ENCODE measurements around the gene PRKAG2.
"Not testable (repeated sequence)": the region's sequence is repeated elsewhere in the genome, so short reads cannot be mapped to it uniquely, and the experiment has no call there.

The PRKAG2 gene

GRCh38 chr7:151800861-151801260, 76.1 kb downstream of the PRKAG2 start:
- Histone ChIP-seq H3K4me1 (ENCODE audit: control insufficient read depth, insufficient read depth, low read length) (peaks cover 39% of the 10 kb centered on the region), H3K36me3 (ENCODE audit: control insufficient read depth, insufficient read depth, low read length) (no peaks in the 10 kb centered on the region), H3K4me3 (ENCODE audit: low read length) (no peak overlapping the region), H3K9ac (ENCODE audit: low read length) (no peak overlapping the region), H3K9me3 (ENCODE audit: control insufficient read depth, low read length) (no peaks in the 10 kb centered on the region), H3K27me3 (ENCODE audit: control insufficient read depth, insufficient read depth, low read length) (no peaks in the 10 kb centered on the region)

DNA sequence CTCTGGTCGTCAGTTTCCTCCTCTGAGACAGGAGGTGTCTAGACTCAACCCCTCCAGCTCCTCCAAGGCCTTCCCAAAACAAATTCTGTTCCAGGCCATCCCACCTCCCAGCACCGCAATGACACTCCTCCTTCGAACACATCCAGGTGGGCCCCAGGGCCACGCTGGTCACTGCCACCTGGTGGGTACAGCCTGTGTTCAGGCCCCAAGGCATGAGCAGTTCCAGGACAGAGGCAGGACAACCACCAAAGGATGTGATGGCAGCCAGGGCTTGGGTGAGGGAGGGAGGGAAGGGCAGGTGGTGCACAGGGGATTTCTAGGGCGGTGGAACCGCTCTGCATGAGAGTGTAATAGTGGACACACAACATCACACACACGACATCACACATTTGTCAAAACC, 76.5 kb downstream of the PRKAG2 start:
- Histone ChIP-seq H3K4me3 (ENCODE audit: low read length) (no peak overlapping the region), H3K9ac (ENCODE audit: low read length) (no peak overlapping the region), H3K9me3 (ENCODE audit: control insufficient read depth, low read length) (no peaks in the 10 kb centered on the region), H3K4me1 (ENCODE audit: control insufficient read depth, insufficient read depth, low read length) (peaks cover 35% of the 10 kb centered on the region), H3K27me3 (ENCODE audit: control insufficient read depth, insufficient read depth, low read length) (no peaks in the 10 kb centered on the region), H3K36me3 (ENCODE audit: control insufficient read depth, insufficient read depth, low read length) (no peaks in the 10 kb centered on the region)

- Histone ChIP-seq H3K4me3 (ENCODE audit: low read length) (no peak overlapping the region), H3K27me3 (ENCODE audit: control insufficient read depth, insufficient read depth, low read length) (no peaks in the 10 kb centered on the region), H3K9ac (ENCODE audit: low read length) (no peak overlapping the region), H3K9me3 (ENCODE audit: control insufficient read depth, low read length) (no peaks in the 10 kb centered on the region), H3K4me1 (ENCODE audit: control insufficient read depth, insufficient read depth, low read length) (peaks cover 38% of the 10 kb centered on the region), H3K36me3 (ENCODE audit: control insufficient read depth, insufficient read depth, low read length) (peaks cover 5% of the 10 kb centered on the region)
Observed at GRCh38 chr7:151799506-151799905, 77.4 kb downstream of the PRKAG2 start.

DNA sequence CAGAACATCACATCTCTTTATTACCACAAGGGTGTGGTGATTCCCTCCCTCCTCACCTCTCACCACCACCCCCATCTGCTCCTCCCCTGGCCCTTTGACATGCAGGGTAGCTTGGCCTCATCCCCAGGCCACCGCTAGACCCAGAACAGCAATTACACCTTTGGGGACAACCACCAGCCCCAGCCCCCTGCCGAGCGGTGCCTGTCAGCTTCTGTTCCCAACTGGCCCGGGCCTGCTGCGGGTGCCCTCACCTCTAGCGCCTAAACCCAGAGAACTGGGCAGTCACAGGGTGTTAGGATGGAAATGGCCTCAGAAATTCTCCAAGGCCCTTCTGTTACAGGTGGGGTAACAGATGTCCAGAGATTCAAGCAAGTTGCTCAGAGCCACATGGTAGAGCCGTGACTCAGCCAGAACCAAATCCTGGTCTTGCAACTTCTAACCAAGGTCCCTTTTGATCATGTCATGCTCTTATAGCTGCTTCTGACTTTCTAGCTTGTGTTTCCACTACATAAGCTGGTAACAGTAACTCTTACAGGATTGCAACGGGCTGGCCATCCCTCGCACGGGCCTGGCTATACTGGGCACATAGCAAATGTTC, 78.0 kb downstream of the PRKAG2 start:
- Histone ChIP-seq H3K9ac (ENCODE audit: low read length) (no peak overlapping the region), H3K4me3 (ENCODE audit: low read length) (no peak overlapping the region), H3K27me3 (ENCODE audit: control insufficient read depth, insufficient read depth, low read length) (no peaks in the 10 kb centered on the region)

DNA sequence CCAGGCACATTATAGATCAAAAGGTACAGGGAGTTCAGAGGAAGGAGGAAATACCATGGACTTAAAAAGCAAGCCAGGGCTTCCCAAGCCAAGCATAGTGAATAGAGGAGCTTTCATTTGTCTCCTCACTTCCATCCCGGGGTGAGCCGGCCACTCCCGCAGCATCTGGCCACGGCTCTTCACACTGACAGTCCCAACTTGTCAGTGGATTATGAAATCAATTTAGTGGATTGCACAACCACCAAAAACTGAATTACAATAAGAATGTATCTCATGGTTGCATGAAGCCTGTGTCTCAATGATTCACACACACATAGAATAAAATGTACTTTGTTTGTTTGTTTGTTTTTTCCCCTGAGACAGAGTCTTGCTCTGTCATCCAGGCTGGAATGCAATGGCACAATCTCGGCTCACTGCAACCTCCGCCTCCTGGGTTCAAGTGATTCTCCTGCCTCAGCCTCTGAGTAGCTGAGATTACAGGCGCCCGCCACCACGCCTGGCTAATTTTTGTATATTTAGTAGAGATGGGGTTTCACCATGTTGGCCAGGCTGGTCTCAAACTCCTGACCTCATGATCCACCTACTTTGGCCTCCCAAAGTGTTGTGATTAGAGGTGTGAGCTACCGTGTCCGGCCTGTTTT, 79.1 kb downstream of the PRKAG2 start:
- H3K36me3 ChIP-seq (ENCODE audit: control insufficient read depth, insufficient read depth, low read length), result not testable (repeated sequence)

More for the DNA sequence above, 78.0 kb downstream of the PRKAG2 start:
- Histone ChIP-seq H3K9me3 (ENCODE audit: control insufficient read depth, low read length) (no peaks in the 10 kb centered on the region), H3K36me3 (ENCODE audit: control insufficient read depth, insufficient read depth, low read length) (peaks cover 5% of the 10 kb centered on the region), H3K4me1 (ENCODE audit: control insufficient read depth, insufficient read depth, low read length) (peaks cover 44% of the 10 kb centered on the region)

GRCh38 chr7:151796871-151797537, 79.9 kb downstream of the PRKAG2 start:
- H3K4me1 ChIP-seq (ENCODE audit: control insufficient read depth, insufficient read depth, low read length), result peaks cover 44% of the 10 kb centered on the region
- H3K9ac ChIP-seq (ENCODE audit: low read length), result no peak overlapping the region
- H3K4me3 ChIP-seq (ENCODE audit: low read length), result no peak overlapping the region
- H3K27me3 ChIP-seq (ENCODE audit: control insufficient read depth, insufficient read depth, low read length), result no peaks in the 10 kb centered on the region
- H3K36me3 ChIP-seq (ENCODE audit: control insufficient read depth, insufficient read depth, low read length), result peaks cover 5% of the 10 kb centered on the region
- H3K9me3 ChIP-seq (ENCODE audit: control insufficient read depth, low read length), result no peaks in the 10 kb centered on the region

More for the DNA sequence above, 79.1 kb downstream of the PRKAG2 start:
- not testable (repeated sequence) for H3K27me3 ChIP-seq (ENCODE audit: control insufficient read depth, insufficient read depth, low read length); H3K9ac ChIP-seq (ENCODE audit: low read length); H3K9me3 ChIP-seq (ENCODE audit: control insufficient read depth, low read length); H3K4me3 ChIP-seq (ENCODE audit: low read length)
- peaks cover 52% of the 10 kb centered on the region for H3K4me1 ChIP-seq (ENCODE audit: control insufficient read depth, insufficient read depth, low read length)

DNA sequence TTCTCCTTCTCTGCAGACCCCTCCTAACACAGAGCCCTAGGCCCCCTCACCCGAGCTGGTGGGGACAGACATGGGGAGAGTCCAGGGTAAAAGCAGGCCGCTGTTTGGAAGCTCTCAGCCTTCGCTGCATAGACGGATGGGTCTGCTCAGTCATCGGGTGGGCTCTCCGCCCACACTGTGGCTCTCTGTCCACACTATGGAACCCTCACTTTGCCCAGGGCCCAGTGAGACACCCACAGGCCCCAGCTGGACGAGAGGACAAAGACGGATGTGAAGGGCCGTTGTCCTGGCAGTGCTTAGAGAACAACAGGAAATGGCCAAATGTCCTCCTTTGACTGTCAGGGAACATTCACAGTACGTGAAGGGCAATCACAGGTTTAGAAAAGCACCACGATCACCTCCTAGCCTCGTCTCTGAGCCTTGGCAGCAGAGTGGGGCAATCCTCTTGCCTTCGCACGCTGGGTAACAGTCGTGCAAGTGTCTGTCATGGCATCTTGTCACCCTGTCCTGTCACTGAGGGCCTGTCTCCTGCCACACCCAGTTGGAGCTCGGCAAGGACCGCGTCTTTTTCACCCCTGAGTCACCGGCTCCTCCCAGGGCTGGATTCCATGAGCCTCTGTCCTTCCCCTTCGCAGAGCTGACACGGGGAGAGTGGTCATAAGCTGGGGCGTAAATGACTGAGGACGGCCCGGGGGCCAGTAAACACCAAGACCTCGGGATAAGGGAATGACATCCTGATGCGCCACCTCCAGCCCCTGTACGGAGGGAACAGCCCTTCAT, 80.6 kb downstream of the PRKAG2 start:
- H3K27me3 ChIP-seq (ENCODE audit: control insufficient read depth, insufficient read depth, low read length), result no peaks in the 10 kb centered on the region
- H3K9ac ChIP-seq (ENCODE audit: low read length), result no peak overlapping the region
- H3K36me3 ChIP-seq (ENCODE audit: control insufficient read depth, insufficient read depth, low read length), result peaks cover 5% of the 10 kb centered on the region
- no peak overlapping the region for H3K4me3 ChIP-seq (ENCODE audit: low read length)
- H3K9me3 ChIP-seq (ENCODE audit: control insufficient read depth, low read length), result no peaks in the 10 kb centered on the region
- H3K4me1 ChIP-seq (ENCODE audit: control insufficient read depth, insufficient read depth, low read length), result peaks cover 39% of the 10 kb centered on the region

GRCh38 chr7:151795168-151795811, 81.6 kb downstream of the PRKAG2 start:
- Histone ChIP-seq H3K36me3 (ENCODE audit: control insufficient read depth, insufficient read depth, low read length) (peaks cover 5% of the 10 kb centered on the region), H3K27me3 (ENCODE audit: control insufficient read depth, insufficient read depth, low read length) (no peaks in the 10 kb centered on the region), H3K4me1 (ENCODE audit: control insufficient read depth, insufficient read depth, low read length) (peaks cover 39% of the 10 kb centered on the region), H3K9me3 (ENCODE audit: control insufficient read depth, low read length) (no peaks in the 10 kb centered on the region), H3K4me3 (ENCODE audit: low read length) (no peak overlapping the region), H3K9ac (ENCODE audit: low read length) (no peak overlapping the region)

DNA sequence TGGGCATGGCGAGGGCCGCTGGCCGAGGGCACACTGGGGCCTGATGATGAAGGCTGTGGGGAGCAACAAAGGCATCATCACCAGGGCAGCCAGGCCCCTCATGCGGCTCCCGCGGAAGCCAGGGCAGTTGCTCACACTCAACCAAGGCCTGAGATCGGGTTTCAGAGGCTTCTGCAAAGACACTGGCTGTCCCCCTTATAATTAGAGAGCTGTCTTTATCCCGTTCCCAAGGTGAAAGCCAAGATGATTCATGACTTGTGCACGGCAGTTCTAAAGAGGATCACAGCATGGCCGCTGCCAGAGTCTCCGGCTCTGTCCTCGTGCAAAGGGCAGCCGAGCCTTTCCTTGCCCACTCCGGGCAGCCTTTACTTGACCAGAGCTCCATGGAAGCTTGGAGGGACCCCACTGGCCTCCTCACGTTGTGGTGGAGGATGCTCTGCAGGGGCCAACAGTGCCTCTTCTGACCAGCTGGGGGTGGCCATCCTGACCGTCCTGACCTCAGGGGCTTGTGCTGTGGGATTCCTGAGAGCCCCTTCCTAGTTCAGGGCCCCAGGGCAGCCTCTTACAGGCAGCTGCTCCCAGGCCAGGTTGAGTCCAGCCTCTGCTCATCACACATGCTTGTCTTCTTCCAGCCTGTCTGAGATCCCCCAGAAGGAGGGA, 82.3 kb downstream of the PRKAG2 start:
- no peaks in the 10 kb centered on the region for H3K27me3 ChIP-seq (ENCODE audit: control insufficient read depth, insufficient read depth, low read length)
- H3K36me3 ChIP-seq (ENCODE audit: control insufficient read depth, insufficient read depth, low read length), result peaks cover 5% of the 10 kb centered on the region
- H3K9ac ChIP-seq (ENCODE audit: low read length), result no peak overlapping the region
- peaks cover 39% of the 10 kb centered on the region for H3K4me1 ChIP-seq (ENCODE audit: control insufficient read depth, insufficient read depth, low read length)
- no peak overlapping the region for H3K4me3 ChIP-seq (ENCODE audit: low read length)
- no peaks in the 10 kb centered on the region for H3K9me3 ChIP-seq (ENCODE audit: control insufficient read depth, low read length)

DNA sequence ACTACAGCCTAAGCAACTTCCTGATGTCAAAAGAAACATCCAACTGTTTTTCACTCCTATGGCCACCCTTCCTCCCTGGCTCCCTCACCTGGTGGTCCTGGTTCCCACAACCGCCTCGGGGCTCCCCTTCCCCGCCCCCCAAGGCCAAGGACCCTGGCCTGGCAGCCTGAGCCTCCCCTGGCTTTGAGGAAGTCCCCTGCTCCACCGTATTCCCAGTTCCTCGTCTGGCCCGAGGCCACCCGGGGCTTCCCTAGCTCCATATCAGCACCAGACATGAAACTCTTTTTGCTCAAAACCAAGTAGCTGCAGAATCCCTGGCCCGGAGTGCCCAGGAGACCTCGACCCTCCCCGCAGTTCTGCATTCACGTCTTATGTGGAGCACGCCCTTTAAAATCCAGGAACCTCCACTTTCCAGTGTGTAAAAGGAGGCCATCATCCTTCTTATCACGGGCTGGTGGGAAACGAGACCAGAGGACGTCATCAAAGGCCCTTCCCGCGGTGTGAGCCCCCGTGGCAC, 82.9 kb downstream of the PRKAG2 start:
- H3K27me3 ChIP-seq (ENCODE audit: control insufficient read depth, insufficient read depth, low read length), result no peaks in the 10 kb centered on the region
- peaks cover 5% of the 10 kb centered on the region for H3K36me3 ChIP-seq (ENCODE audit: control insufficient read depth, insufficient read depth, low read length)
- no peaks in the 10 kb centered on the region for H3K9me3 ChIP-seq (ENCODE audit: control insufficient read depth, low read length)
- peaks cover 39% of the 10 kb centered on the region for H3K4me1 ChIP-seq (ENCODE audit: control insufficient read depth, insufficient read depth, low read length)
- no peak overlapping the region for H3K4me3 ChIP-seq (ENCODE audit: low read length)
- peak overlapping the region; percentile 33 for H3K9ac ChIP-seq (ENCODE audit: low read length)

- Histone ChIP-seq H3K9ac (ENCODE audit: low read length) (peak overlapping the region; percentile 33), H3K9me3 (ENCODE audit: control insufficient read depth, low read length) (no peaks in the 10 kb centered on the region), H3K4me3 (ENCODE audit: low read length) (no peak overlapping the region), H3K27me3 (ENCODE audit: control insufficient read depth, insufficient read depth, low read length) (no peaks in the 10 kb centered on the region), H3K4me1 (ENCODE audit: control insufficient read depth, insufficient read depth, low read length) (peaks cover 39% of the 10 kb centered on the region), H3K36me3 (ENCODE audit: control insufficient read depth, insufficient read depth, low read length) (peaks cover 5% of the 10 kb centered on the region)
Observed at GRCh38 chr7:151793531-151793951, 83.4 kb downstream of the PRKAG2 start.

Measured in mucosa of stomach (tissue), 1 donor.